ENCODE data around the gene PTPRC.

The PTPRC gene

DNA sequence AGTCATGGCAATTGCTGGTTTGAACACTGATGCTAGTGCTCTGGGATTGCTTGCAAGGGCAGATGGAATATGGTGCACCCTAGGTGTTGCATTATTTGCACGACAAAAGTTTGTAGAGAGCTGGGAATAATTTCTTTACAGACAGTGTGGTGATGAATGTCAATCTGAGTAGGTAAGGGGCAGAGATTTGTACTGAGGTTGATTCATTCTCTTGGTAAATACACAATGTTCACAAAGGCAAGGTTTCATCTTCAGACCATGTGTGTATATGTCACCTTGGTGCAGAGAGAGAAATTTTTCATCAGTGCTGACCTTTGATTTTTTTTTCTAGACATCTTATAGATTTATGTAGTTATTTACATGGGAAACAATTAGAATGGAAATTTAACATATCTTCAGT lies 5.0 kb downstream of the PTPRC start:
- no peak for DNase-seq (ENCODE audit: low read depth in 4 of 4, low spot score in 1 of 4)

DNA sequence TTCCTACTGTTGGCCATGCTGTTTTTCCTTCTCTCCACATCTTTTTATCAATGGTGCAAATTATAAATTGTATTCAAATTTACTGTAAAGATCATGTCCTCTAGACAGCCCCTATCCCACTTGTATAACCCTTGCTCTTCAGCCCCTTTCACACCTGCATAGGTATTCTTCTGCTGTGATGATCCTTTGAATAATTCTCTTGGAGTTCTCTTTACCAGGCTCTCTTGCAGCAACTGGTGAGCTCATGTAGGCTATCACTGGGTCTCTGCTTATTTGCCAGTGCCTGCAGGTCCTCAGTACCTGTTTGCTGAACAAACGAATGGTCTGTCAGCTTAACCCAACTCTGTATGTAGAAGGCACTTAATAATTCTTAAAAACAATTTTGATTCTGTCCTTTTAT lies 8.2 kb downstream of the PTPRC start:
- no peak for DNase-seq (ENCODE audit: low read depth in 4 of 4, low spot score in 1 of 4)

DNA sequence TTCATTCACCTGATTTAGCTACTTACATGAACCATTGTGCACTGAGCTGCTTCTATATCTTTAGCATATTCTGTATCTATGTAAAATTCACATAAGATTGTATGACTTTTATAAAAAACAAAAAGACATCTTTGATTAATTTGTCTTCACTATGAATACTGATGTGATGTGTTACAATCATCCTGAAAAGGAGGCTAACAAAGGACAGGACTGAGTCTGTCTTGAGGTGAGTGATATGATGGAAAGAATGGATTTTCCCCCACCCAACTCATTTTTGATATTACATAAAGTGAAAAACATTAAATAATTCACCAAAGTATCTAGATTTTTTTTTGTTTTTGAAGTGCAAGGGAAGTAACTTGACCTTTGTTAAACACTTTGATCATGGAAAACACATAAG lies 9.8 kb downstream of the PTPRC start:
- no peak for DNase-seq (ENCODE audit: low read depth in 4 of 4, low spot score in 1 of 4)

DNA sequence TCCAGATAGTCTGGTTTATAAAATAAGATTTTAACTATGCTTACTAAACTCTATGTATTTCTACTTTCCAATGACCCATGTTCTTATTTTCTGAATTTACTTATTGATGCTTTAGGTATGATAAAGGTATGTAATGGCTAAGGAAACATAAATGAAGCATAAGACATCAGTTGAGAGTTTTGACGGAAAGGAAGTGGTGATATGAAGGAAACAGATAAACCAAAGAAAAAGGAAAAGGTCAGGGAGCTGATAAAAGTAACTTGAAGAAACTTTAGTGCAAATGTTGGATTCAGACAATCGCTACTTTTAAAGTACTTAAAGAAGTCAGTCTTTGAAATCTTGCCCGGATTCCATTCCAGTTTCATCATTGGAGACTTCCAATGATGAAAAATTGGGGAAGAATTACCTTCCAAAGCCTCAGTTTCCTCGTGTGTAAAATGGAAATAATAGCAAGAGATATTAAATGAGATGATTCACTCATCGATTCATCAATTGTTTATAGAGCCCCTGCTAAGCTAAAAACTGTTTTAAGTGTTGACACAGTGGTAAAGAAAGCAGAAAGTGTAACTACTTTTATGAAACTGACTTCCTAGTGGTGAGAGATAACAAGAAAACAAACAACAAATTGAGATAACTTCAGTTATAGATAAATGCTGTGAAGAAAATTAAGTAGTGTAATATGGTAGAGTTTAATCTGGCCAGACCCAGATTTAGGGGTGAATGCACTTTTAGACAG lies 10.6 kb downstream of the PTPRC start:
- no peak for DNase-seq (ENCODE audit: low read depth in 4 of 4, low spot score in 1 of 4)

DNA sequence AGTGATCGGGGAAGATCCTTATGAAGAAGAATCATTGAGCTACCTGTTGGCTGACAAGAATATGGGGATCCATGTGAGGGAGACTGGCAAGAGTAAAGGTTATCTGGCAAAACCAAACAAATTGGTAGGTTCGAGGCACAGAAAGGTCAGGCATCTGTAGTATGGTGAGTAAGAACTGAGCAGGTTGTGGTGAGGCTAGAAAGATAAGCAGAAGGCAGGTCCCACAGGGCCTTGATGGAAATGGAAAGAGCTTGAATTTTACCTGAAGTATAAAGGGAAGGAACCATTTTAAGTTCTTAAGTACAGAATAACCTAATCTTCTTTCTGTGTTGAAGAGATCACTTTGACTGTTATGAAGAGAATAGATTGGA lies 11.1 kb downstream of the PTPRC start:
- DNase-seq (ENCODE audit: low read depth in 4 of 4, low spot score in 1 of 4), result no peak

DNA sequence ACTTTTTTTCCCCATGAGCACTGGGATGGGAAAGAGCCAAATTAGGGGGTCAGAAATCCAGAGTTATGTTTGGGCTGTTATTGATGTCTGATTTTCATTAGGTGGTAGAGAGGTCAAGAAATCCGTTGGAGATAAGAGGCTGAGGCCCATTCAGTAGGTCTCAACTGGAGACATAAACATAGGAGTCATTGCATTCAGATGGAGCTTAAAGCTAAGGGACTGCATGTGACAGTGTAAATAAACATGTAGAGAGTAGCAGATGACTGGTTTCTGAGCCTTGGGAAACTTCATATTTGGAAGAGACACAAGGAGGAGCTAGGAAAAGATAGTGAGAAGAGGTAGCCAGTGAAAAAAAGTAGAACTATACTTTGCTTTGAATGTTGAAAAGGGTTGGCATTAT lies 11.7 kb downstream of the PTPRC start:
- no peak for DNase-seq (ENCODE audit: low read depth in 4 of 4, low spot score in 1 of 4)

DNA sequence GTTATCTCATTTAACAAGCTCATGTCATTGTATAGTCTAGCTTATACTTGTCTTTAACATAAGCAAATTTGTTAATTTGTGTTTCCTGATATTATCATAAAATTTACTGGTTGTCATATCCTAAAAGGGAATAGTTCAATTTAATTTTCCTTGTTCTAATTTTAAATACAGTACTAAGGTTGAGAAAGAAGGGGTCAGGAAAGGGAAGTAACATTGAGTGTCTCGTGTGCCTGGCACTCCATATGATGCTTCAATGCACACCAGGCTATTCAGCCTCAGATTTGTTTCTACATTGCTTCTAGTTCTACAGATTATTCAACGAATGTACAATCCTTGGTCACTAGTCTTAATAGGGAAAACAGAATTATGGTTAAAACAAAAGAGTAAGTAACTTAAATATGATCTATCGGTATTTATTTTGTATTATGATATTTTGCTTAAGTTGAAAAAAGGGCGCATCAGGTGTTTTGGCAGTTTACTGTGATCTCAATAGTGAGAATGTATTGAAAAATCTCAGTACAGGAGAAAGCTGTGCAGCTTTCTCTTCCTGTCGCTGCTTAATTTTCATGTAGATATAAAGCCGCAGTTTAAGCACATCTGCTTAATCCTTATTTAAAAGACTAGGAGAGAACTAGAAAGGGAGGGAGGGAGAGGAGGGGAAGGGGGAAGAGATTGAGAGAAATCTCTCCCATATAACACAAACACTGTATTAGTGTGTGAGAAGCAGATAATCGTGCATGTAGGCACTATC lies 13.0 kb downstream of the PTPRC start:
- no peak for DNase-seq (ENCODE audit: low read depth in 4 of 4, low spot score in 1 of 4)

DNA sequence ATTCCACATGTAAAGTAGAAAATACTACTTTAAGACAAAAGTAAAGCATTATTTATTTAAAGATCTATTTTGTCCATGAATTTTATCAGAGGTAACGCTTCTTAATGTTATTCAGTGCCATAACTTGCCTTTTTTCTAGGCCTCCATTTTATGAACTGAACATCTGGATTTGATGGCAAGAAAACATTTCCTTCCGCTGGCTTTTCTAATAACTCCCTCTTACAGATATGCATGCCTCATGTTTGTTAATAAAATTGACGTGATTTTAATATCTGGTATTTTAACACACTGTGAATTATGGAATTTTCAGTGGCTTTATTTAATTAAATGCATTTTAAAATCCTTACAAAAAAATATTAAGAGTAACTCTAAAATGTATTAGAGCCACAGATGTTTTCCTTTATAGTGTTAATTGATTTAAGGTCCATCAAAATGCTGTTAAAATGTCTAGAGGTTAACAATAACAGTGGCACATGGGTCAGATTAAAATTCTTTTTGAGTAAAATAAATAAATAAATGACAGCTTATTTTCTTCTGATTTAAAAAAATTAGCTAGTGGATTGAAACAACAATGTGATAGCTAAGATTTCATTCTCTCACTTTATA lies 15.1 kb downstream of the PTPRC start:
- DNase-seq (ENCODE audit: low read depth in 4 of 4, low spot score in 1 of 4), result no peak

DNA sequence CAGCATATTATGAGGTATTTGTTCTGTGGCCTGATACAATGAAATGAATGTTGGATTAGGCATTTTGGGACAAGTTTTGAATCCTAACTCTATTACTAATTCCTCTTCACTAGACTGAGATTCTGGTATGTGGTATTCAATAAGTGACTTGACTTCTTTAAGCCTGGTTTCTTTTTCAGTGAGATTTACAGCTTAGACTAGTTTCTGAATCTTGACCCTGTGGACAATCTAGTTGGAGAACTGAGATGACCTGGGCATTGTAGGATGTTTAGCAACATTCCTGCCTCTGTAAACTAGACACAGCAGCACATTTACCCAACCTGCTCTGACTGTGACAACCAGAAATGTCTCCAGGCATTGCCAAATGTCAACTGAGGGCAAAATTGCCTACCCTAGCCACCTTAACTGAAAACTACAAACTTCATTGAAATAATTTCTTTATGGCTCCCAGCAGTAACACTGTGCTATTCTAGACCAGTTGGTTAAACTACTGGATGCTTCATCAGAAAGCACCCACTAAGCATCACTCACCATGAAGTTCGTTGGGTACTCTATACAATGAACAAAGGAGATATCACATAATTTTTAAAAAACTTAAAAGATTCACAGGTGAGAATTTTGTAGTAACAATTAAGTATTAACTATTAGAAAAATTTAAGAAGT lies 16.8 kb downstream of the PTPRC start:
- DNase-seq (ENCODE audit: low read depth in 4 of 4, low spot score in 1 of 4), result no peak

DNA sequence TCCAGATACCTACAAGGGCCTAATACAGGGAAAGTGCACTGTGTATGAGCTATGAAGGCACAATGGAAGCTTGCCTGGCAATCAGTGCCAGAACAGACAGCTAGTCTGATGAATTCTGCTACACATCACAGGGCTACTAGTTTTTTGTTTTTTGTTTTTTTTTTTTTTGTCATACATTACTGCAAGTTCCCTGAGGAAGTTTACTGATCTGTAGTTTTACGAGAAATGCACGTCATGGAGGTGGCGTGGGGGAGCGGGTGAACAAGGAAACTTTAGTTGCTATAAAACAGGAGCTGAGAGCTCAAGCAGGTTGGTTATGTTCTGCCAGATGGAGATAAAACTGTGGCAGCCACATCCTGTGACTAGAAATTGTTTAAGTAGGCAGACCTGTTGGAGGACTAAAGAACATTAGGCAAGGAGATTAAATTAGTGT lies 17.7 kb downstream of the PTPRC start:
- peak in 1 of 4 experiments; percentile 65 for DNase-seq (ENCODE audit: low read depth in 4 of 4, low spot score in 1 of 4)

DNA sequence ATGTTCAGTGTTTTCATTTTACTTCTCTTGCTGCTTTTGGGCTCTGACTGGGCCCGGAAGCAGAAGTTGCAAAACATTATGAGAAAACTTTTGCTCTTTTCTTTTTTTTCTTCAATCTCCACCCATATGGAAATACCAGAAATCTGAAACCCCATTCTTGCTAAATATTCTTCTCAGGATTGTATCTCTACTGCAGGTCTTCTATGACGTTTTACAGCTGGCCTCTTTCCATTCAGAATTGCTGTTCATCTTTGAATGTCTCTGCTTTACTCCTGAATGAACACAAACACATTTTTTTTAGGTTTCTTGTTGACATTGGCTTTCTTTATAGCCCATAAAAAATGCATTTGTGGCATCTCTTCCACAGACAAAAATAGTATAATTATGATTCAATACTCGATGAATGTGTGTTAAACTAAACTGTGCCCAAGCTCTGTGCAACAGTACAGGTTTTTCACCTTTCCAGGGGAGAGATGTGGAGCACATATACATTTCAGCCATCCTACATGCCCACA lies 18.8 kb downstream of the PTPRC start:
- no peak for DNase-seq (ENCODE audit: low read depth in 4 of 4, low spot score in 1 of 4)

DNA sequence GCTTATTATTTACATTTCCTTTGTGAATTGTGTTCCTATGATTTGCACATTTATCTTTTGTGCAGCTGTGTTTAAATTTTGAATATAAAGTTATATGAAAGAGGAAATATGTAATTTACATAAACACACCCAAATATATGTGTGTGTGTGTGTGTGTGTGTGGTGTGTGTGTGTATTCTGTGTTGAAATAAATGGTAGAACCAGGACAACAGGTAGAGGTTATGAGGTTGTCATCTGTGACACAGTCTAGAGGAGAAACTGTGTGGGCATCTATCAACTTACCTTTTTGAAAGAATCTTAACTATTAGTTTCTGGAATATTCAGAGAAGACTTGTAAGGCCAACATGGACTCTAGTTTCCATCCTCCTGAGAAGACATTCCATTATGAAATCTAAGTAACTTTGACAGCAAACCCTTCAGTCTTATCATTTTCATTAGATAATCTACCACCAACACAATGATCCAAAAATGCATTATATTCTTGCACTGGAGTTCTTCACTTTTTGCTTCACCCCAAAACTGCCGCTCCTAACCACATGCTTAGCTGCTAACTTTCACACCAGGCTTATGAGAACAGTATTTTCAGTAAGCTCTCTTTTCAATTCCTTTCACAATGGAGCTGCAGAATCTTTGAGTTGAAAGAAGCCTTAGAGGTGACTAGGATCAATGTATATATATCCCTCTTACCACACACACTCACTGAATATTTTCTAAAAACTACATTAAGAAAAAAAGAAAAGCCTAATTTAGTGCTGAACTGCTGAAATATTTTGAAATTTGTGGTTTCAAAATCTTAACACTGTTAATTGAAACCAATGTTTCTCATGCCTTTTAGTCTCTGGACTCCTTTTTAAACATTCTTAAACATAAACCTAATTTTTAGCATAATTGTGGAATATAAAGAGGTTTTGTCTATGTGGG lies 21.8 kb downstream of the PTPRC start:
- DNase-seq (ENCODE audit: low read depth in 4 of 4, low spot score in 1 of 4), result no peak

DNA sequence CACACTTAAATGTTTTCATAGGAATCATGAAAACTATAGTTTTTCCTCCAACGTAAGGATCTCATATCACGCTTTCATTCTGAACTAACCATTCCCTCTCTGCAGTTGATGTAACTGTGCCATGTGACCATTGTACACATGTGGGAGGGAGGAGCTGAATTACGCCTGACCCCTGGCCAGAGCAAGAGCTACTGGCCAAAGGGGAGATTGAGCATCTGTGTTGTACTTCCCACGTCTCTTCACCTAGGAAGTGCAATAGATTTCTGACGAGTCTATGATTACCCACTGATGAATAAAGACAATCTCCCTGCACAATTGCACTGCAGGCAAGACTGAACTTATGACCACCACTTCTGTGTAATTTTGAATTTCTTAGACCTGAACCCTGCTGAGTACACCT lies 24.0 kb downstream of the PTPRC start:
- DNase-seq (ENCODE audit: low read depth in 4 of 4, low spot score in 1 of 4), result no peak

DNA sequence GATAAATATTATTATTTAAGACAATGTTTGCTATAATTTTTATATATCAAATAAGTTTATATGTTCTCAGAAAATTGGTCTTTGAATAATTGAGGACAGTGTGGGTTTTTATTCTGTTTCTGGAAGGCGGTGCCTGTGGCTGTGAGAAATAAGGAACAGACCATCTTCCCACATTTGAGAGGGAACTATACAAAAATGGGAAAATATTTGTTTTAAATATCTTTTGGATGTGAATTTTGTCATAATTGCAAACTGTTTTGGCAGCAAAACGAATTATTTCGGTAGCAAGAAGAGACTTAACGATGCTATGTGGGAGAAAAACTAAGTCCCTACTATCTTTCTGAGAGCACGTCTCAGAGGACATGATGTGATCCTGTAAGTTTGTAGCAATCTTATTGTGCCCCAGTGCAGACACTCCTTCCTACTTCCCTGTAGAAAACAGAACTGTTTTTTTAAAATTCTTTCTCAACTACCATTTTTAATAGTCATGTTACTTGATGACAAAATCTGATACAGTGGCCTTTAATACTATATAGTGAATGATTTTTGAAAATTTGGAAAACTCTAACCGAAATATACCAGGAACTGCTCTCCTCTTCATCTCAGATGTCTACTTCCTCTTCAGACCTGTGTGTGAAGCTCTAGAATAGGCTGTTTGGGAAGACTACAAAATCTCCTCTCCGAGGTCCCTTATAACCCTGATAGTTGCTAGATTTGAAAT lies 25.4 kb downstream of the PTPRC start:
- DNase-seq (ENCODE audit: low read depth in 4 of 4, low spot score in 1 of 4), result no peak

DNA sequence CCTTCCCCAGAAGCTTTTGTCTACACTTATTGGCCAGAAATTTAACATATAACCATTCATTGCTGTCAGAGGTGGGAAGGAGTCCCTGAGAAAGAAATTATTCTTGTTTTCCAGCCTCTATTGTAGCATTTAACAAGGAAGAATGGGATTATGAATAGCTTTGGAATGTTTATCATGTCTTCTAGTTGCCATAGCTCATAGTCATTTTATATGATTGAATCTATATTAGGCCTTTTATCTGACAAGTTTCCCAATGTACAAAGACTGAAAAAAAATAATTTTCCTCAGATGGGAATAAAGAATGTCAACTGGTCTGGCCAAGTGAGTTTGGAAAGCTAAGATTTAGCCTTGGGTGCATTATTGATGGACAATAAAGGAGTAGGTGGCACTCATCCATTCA lies 28.3 kb downstream of the PTPRC start:
- no peak for DNase-seq (ENCODE audit: low read depth in 4 of 4, low spot score in 1 of 4)

DNA sequence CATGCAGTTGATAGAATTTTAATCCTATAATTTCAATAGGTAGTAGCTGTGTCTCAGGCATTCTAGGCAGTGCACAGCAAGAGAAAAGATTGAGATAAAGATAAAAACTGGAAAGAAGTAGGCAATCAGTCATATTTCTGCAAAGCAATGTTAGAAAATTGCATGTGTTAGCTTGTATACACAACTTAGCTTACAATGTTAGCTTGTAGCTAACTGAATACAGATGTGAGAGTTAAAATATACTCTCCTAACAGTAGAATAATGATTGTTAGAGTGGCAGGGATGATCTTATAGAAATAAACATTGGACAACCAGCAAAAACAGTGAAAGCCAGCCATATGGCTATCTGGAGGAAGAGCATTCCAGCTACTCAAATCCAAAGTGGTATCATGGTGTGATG lies 29.0 kb downstream of the PTPRC start:
- no peak for DNase-seq (ENCODE audit: low read depth in 4 of 4, low spot score in 1 of 4)

DNA sequence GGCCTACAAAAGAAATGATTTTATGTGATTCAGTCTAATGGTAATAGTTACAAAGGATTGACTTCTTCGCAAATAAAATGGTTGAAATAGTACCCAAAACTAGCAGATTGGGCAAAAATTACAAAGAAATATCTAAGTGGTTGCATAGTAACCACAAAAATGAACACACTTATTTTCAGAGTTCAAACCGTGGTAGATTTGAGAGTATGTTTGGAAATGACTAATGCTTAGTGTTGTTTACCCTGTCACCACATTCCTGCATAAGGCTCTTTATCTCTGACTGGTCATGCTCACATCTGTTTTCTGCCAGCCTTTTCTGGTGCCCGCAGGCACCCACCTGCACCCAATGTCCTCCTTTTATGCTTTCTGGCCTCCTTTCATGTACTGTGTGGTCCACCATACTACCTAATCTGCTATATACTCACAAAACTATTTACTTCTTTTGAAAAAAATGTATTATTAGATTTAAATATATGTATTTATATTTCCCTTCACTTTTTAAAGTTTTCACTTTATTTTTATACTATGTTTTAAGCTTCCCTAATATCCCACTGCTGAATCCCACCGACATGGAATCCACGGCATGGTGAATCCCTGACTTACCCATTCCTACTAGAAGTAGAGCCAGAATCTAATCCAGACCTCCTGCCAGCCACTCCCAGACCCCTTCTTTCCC lies 30.3 kb downstream of the PTPRC start:
- DNase-seq (ENCODE audit: low read depth in 4 of 4, low spot score in 1 of 4), result no peak

DNA sequence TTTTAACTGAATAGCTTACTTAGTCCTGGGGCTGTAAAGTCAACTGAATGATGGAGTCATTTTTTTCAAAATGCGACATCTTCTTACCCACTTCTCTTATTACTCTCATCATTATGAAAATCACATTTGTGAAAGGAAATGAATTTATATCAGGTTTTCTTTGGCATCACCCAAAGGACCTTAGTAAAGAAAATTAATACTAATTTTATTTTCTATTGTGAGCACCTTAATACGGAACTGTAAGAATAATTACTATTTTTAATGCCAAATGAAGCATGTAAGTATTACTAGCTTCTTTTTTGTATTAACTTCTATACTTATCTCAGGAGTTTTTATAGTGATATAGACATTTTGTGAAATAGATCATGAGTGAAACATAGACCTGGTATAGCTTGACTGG lies 30.9 kb downstream of the PTPRC start:
- no peak for DNase-seq (ENCODE audit: low read depth in 4 of 4, low spot score in 1 of 4)

DNA sequence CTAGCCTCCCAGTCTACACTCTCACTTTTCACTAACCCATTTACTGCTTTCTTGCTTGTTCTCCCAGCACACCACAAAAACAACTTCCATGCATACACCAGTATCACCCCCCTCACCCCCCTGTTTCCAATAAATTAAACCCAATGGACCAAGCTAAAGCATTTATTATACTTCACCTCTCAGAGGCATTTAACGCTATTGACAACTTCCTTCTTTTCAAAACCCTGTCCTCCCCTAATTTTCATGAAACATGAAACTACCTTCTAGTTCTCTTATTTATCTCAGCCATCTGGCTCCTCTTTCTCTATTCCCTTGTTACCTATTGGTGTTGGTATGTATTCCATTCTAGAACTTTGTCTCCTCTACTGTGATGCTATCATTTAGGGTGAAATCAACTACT lies 32.3 kb downstream of the PTPRC start:
- no peak for DNase-seq (ENCODE audit: low read depth in 4 of 4, low spot score in 1 of 4)

Measured in stimulated activated CD4-positive, alpha-beta T cell treated with anti-CD3 and anti-CD28 coated beads, Interleukin-1b, Interleukin-23, amount 100 ng/mL, for 24 hours (primary cell).